ENCODE measurements around the gene SNF8. TPM values are rescaled to one million over a fixed set of nuclear protein-coding genes. Genes with fewer than 3 reads are reported as not detected.

The SNF8 gene
- polyA plus RNA-seq, 1 donor from 2014 or later: 171 TPM

DNA sequence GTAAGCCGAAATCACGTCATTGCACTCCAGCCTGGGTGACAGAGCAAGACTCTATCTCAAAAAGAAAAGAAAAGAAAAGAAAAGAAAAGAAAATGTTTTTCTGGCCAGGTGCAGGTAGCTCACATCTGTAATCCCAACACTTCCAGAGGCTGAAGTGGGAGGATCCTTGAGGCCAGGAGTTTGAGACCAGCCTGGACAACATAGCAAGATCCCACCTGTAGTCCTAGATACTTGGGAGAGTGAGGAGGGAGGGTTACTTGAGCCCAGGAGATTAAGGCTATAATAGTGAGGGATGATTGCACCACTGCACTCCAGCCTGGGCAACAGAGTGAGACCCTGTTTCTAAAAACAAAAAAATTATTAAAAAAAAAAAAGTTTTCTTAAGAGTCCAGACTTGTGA lies 54.6 kb downstream of the SNF8 start:
- no peaks in the 10 kb centered on the region for H3K9me2 ChIP-seq (ENCODE audit: insufficient read depth, low read length)
- H3K9ac ChIP-seq (ENCODE audit: low read length): no peak overlapping the region
- no peaks in the 10 kb centered on the region for H3K9me3 ChIP-seq (ENCODE audit: low read length)
- peaks cover 11% of the 10 kb centered on the region for H3K79me2 ChIP-seq (replicated peaks; ENCODE audit: insufficient read depth, low read length)
- no peaks in the 10 kb centered on the region for H3K36me3 ChIP-seq (ENCODE audit: insufficient read depth, low read length)
- H3F3A ChIP-seq (ENCODE audit: insufficient read depth, low read length, poor library complexity, severe bottlenecking): peaks cover 6% of the 10 kb centered on the region
- no peak overlapping the region for H3K4me2 ChIP-seq (ENCODE audit: low read length)
- no peaks in the 10 kb centered on the region for H4K20me1 ChIP-seq (ENCODE audit: insufficient read depth)
- TF ChIP-seq EZH2 (IDR thresholded peaks at IDR 0.05; ENCODE audit: borderline replicate concordance, insufficient read depth, low read length, poor library complexity, severe bottlenecking): no peak
- no peak for TF ChIP-seq SMC3 (conservative IDR thresholded peaks at IDR 0.05; ENCODE audit: poor library complexity)
- TF ChIP-seq POLR2AphosphoS5 (IDR thresholded peaks at IDR 0.05): no peak
- TF ChIP-seq, protein P1, sequence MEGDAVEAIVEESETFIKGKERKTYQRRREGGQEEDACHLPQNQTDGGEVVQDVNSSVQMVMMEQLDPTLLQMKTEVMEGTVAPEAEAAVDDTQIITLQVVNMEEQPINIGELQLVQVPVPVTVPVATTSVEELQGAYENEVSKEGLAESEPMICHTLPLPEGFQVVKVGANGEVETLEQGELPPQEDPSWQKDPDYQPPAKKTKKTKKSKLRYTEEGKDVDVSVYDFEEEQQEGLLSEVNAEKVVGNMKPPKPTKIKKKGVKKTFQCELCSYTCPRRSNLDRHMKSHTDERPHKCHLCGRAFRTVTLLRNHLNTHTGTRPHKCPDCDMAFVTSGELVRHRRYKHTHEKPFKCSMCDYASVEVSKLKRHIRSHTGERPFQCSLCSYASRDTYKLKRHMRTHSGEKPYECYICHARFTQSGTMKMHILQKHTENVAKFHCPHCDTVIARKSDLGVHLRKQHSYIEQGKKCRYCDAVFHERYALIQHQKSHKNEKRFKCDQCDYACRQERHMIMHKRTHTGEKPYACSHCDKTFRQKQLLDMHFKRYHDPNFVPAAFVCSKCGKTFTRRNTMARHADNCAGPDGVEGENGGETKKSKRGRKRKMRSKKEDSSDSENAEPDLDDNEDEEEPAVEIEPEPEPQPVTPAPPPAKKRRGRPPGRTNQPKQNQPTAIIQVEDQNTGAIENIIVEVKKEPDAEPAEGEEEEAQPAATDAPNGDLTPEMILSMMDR (IDR thresholded peaks at IDR 0.05; ENCODE audit: poor library complexity, severe bottlenecking): no peak
- TF ChIP-seq REST (IDR thresholded peaks at IDR 0.05; ENCODE audit: borderline replicate concordance): no peak
- no peak for TF ChIP-seq TAF1 (IDR thresholded peaks at IDR 0.05; ENCODE audit: low read depth)
- TF ChIP-seq RAD21 (conservative IDR thresholded peaks at IDR 0.05): no peak
- no peak for TF ChIP-seq MXI1 (conservative IDR thresholded peaks at IDR 0.05; ENCODE audit: poor library complexity, severe bottlenecking)
- TF ChIP-seq EP300 (conservative IDR thresholded peaks at IDR 0.05; ENCODE audit: poor library complexity, severe bottlenecking): no peak
- H2AFZ ChIP-seq (ENCODE audit: low read depth, low read length): no peak overlapping the region
- no peaks in the 10 kb centered on the region for H3K27me3 ChIP-seq (ENCODE audit: insufficient read depth, low read depth, low read length)
- no peak overlapping the region for H3K4me3 ChIP-seq (ENCODE audit: low read length)
- no peak overlapping the region for H3K27ac ChIP-seq (ENCODE audit: low read length)

DNA sequence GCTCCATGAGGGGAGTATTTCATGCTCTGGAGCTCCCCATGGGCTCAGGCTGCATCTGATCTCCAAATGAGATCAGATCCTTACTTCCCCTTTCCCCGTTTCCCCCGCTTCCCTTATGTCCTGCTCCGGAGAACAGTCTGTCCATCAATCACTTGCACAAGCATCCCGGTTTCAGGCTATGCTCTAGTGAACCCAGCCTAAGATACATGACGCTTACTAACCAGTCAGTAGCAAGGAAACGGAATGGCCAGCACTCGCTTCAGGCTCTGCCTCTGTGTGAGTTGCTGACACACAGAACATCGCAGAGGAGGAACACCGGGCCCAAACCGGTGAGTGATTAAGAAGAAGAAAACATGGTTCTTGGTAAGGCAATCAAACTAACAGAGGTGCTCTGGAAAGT lies 61.5 kb downstream of the SNF8 start:
- no peaks in the 10 kb centered on the region for H3K27me3 ChIP-seq (ENCODE audit: insufficient read depth, low read depth, low read length)
- H3K9me2 ChIP-seq (ENCODE audit: insufficient read depth, low read length): no peaks in the 10 kb centered on the region
- H3K9me3 ChIP-seq (ENCODE audit: low read length): no peaks in the 10 kb centered on the region
- H3K36me3 ChIP-seq (ENCODE audit: insufficient read depth, low read length): no peaks in the 10 kb centered on the region
- H3K9ac ChIP-seq (ENCODE audit: low read length): no peak overlapping the region
- H3F3A ChIP-seq (ENCODE audit: insufficient read depth, low read length, poor library complexity, severe bottlenecking): no peaks in the 10 kb centered on the region
- no peaks in the 10 kb centered on the region for H3K79me2 ChIP-seq (replicated peaks; ENCODE audit: insufficient read depth, low read length)
- H4K20me1 ChIP-seq (ENCODE audit: insufficient read depth): no peaks in the 10 kb centered on the region
- no peak overlapping the region for H2AFZ ChIP-seq (ENCODE audit: low read depth, low read length)
- H3K27ac ChIP-seq (ENCODE audit: low read length): no peak overlapping the region
- H3K4me2 ChIP-seq (ENCODE audit: low read length): no peak overlapping the region
- TF ChIP-seq POLR2AphosphoS5 (IDR thresholded peaks at IDR 0.05) (no peak), RAD21 (conservative IDR thresholded peaks at IDR 0.05) (no peak), REST (IDR thresholded peaks at IDR 0.05; ENCODE audit: borderline replicate concordance) (no peak), EZH2 (IDR thresholded peaks at IDR 0.05; ENCODE audit: borderline replicate concordance, insufficient read depth, low read length, poor library complexity, severe bottlenecking) (no peak), TAF1 (IDR thresholded peaks at IDR 0.05; ENCODE audit: low read depth) (no peak), SMC3 (conservative IDR thresholded peaks at IDR 0.05; ENCODE audit: poor library complexity) (no peak), EP300 (conservative IDR thresholded peaks at IDR 0.05; ENCODE audit: poor library complexity, severe bottlenecking) (no peak)
- TF ChIP-seq, protein P1 (IDR thresholded peaks at IDR 0.05; ENCODE audit: poor library complexity, severe bottlenecking): no peak
- no peak overlapping the region for H3K4me3 ChIP-seq (ENCODE audit: low read length)
